GM12891 (cell line): ENCODE measurements around the gene SLC9A5.

Experiments
- POLR2A ChIP-seq: IDR thresholded peaks from 2 replicates; pipeline ENCODE4 v1.6.1; 2011; ENCODE audit warnings: low read depth, low read length, control low read depth
- POLR2AphosphoS5 ChIP-seq: IDR thresholded peaks from 2 replicates; pipeline ENCODE4 v1.6.1; 2011; ENCODE audit warnings: low read depth, low read length, control low read depth
- SPI1 ChIP-seq: IDR thresholded peaks from 2 replicates; pipeline ENCODE4 v1.6.1; 2011; ENCODE audit warnings: low read depth, low read length, control low read depth
- TAF1 ChIP-seq: IDR thresholded peaks from 2 replicates; pipeline ENCODE4 v1.6.1; 2011; ENCODE audit warnings: low read depth, low read length, control low read depth

DNA sequence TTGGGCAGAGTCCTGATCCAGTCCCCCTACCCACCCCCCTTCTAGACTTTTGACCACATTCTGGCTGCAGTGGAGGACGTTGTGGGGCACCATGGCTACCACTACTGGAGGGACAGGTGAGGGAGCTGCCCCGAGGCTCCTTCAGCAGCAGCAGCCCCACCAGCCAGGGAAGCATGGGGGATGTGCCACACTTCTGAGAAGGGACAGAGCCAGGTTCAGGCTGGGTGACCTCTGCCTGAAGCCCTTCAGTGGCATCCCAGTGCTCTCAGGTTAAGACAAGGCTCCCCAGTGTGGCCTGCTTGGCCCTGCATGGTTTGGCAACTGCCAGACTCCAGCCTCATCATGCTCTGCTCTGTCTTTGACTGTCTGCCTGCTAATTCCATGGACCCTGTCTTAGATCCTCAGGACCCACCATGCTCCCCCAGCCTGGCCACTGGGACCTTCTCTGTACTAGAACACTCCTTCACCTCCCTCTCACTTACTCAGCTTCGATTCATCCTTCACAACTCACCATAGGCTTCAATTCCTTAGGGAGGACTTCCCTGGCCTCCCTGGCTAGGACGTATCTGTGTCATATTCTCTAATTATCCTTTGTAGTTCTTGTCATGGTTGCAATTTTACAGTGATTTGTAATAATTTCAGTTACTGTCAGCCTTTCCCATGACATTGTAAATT, 8.8 kb downstream of the SLC9A5 start:
- TF ChIP-seq POLR2A (no peak), TAF1 (no peak), POLR2AphosphoS5 (no peak), SPI1 (no peak)
